SK-N-MC (cell line): Measurements from ENCODE around the gene RIMBP2.

ENCODE experiments used
- EZH2 ChIP-seq: fragments of 200-600 bp; sonication (generic); IDR thresholded peaks from one replicate; pipeline ENCODE4 v1.6.1; 2017; ENCODE audit warnings: antibody characterized with exemption
- FOXP2 ChIP-seq: optimal IDR thresholded peaks from 2 replicates; pipeline ENCODE3; 2011; ENCODE audit warnings: mild to moderate bottlenecking, moderate library complexity; ENCODE audit not compliant: insufficient read depth; ENCODE audit errors: extremely low read length, control extremely low read depth
- POLR2AphosphoS5 ChIP-seq: IDR thresholded peaks from 2 replicates; pipeline ENCODE4 v1.6.1; 2012; ENCODE audit warnings: mild to moderate bottlenecking, low read depth, low read length, borderline replicate concordance

DNA sequence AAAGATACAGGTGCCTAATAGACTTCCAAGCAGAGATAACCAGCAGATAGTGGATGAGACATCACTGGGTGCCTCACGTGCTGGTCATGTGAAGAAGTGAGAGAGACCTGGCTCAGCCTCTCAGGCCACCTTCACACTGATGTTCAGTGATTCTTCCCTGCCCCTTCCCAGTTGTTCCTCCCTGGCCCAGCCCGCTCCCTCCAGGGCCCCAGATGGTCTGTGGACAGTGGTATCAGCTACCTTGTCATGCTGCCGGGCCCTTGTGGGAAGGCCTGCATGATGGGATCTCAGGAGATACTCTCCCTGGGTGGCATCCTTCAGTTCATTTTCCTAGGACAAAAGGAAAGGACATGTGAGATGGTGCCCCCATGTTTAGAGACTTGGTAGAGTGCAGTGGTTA lies 198.5 kb downstream of the RIMBP2 start:
- TF ChIP-seq EZH2 (no peak), POLR2AphosphoS5 (no peak), FOXP2 (no peak)
